MCF 10A (cell line): ENCODE results near the gene EXOC7. TPM values are rescaled to one million over a fixed set of nuclear protein-coding genes. Genes with fewer than 3 reads are reported as not detected.

Source experiments
- BruUV-seq: library from RNA; stranded (reverse); fragments of 400-500 nt; replicated peaks from 2 replicates; lab custom pipeline; 2021; lab: Mats Ljungman, UMichigan
- CTCF ChIA-PET: fragments of 300-600 bp; sonication (Branson Sonifier 250); formaldehyde crosslinking; extraction: SDS; loops from one replicate; lab custom pipeline; 2021; ENCODE audit warnings: antibody characterized with exemption, inconsistent platforms; lab: Yijun Ruan, JAX
- POLR2A ChIA-PET: fragments of 300-600, 350-650 bp; sonication (Branson Sonifier 250); formaldehyde crosslinking; extraction: SDS; loops from one replicate; lab custom pipeline; 2020; ENCODE audit warnings: antibody characterized with exemption, inconsistent platforms; lab: Yijun Ruan, JAX
- DNase-seq: peaks from one replicate; pipeline ENCODE4 v3.0.0-alpha.2; 2018; ENCODE audit not compliant: unreplicated experiment
- H3K27ac Mint-ChIP-seq: one replicate; pipeline ENCODE4 v1.8.0; 2022; ENCODE audit warnings: mild to moderate bottlenecking, low read depth, mixed read lengths; ENCODE audit not compliant: unreplicated experiment
- H3K27me3 Mint-ChIP-seq: one replicate; pipeline ENCODE4 v1.8.0; 2022; ENCODE audit warnings: mixed read lengths; ENCODE audit not compliant: insufficient read depth, unreplicated experiment
- H3K36me3 Mint-ChIP-seq: one replicate; pipeline ENCODE4 v1.8.0; 2022; ENCODE audit warnings: mild to moderate bottlenecking, moderate library complexity, mixed read lengths; ENCODE audit not compliant: insufficient read depth, unreplicated experiment
- H3K4me1 Mint-ChIP-seq: one replicate; pipeline ENCODE4 v1.8.0; 2022; ENCODE audit warnings: mixed read lengths; ENCODE audit not compliant: insufficient read depth, unreplicated experiment
- H3K4me3 Mint-ChIP-seq: one replicate; pipeline ENCODE4 v1.8.0; 2022; ENCODE audit warnings: mild to moderate bottlenecking, moderate library complexity, mixed read lengths; ENCODE audit not compliant: unreplicated experiment
- H3K9me3 Mint-ChIP-seq: one replicate; pipeline ENCODE4 v1.8.0; 2022; ENCODE audit warnings: mixed read lengths; ENCODE audit not compliant: unreplicated experiment
- intact Hi-C: fragments of 100-400 bp; cut with micrococcal nuclease; formaldehyde crosslinking; loops from 2 replicates; pipeline ENCODE4 v1.14.1; 2022
- total RNA-seq: library from RNA; stranded (reverse); gene quantifications from 2 replicates; pipeline ENCODE4 v1.2.3, GENCODE V29; 2022
- TF ChIP-seq, protein P1 (sequence below): fragments of 200-600 bp; IDR thresholded peaks from one replicate; pipeline ENCODE4 v1.8.0; 2022; ENCODE audit warnings: antibody characterized with exemption, mild to moderate bottlenecking; ENCODE audit not compliant: unreplicated experiment

Gene EXOC7
- total RNA-seq, 1 experiment from 2014 or later, result 80.8 TPM

- no peaks in the 10 kb centered on the region for H3K9me3 Mint-ChIP-seq
- BruUV-seq, result no TSS peak
- peaks cover 41% of the 10 kb centered on the region for H3K36me3 Mint-ChIP-seq
- H3K4me1 Mint-ChIP-seq, result no peaks in the 10 kb centered on the region
- ChIA-PET CTCF (no interaction called here), POLR2A (interaction anchor here (0.7 to 1.3 kb wide), 3 partner anchors 10 to 21 kb away, joined by 3 to 8 read pairs (median 3); no protein-coding TSS in a partner anchor)
- TF ChIP-seq, protein P1, sequence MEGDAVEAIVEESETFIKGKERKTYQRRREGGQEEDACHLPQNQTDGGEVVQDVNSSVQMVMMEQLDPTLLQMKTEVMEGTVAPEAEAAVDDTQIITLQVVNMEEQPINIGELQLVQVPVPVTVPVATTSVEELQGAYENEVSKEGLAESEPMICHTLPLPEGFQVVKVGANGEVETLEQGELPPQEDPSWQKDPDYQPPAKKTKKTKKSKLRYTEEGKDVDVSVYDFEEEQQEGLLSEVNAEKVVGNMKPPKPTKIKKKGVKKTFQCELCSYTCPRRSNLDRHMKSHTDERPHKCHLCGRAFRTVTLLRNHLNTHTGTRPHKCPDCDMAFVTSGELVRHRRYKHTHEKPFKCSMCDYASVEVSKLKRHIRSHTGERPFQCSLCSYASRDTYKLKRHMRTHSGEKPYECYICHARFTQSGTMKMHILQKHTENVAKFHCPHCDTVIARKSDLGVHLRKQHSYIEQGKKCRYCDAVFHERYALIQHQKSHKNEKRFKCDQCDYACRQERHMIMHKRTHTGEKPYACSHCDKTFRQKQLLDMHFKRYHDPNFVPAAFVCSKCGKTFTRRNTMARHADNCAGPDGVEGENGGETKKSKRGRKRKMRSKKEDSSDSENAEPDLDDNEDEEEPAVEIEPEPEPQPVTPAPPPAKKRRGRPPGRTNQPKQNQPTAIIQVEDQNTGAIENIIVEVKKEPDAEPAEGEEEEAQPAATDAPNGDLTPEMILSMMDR, result no peak
- H3K4me3 Mint-ChIP-seq, result no peak overlapping the region
- H3K27me3 Mint-ChIP-seq, result no peaks in the 10 kb centered on the region
- H3K27ac Mint-ChIP-seq, result no peak overlapping the region
- no peak for DNase-seq
- intact Hi-C loops, result no loop called here
These were observed 11.9 kb downstream of the EXOC7 start for GRCh38 chr17:76091526-76092286.

- H3K27me3 Mint-ChIP-seq, result no peaks in the 10 kb centered on the region
These were observed 13.0 kb downstream of the EXOC7 start for GRCh38 chr17:76090517-76091129.

DNA sequence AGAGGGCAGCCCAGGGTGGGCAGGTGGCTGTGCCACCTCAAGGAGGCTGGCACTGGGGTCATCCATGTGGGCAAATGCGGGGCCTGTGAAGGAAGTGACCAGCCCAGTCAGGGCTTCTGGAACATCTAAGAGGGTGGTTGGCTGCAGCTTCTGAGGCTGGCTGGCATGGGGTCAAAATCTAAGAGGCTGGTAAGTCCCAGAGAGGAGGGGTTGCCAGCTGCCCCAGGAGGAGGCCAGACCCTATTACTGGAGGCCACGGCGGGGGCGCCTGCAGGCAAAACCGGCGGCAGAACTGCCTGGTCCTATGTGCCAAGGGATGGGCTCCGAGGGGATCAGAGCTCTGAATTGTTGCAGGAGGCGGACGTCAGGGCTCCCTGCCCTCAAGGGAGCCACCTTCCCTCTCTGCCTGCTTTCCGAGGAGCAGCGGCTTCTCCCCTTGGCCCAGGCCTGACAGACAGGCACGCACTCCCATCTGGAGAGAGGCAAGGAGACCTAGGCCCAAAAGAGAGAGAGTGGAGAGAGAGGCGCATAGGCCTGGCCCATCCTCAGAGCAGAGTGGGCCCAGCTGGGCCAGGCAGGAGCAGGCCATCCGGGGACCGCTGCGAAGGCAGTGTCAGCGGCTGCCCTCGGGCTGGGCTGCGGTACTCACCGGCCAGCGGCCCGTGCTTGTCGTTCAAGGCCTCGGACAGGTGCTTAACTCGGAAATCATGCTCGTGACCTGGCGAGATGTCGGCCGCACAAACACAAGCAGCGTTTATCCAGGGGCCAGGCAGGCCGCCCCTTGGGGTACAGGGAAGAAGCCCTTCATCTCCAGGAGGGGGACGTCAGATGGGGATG lies 13.7 kb downstream of the EXOC7 start:
- H3K27ac Mint-ChIP-seq, result no peak overlapping the region
- peaks cover 39% of the 10 kb centered on the region for H3K36me3 Mint-ChIP-seq
- BruUV-seq, result no TSS peak
- CTCF ChIA-PET, result no interaction called here
- H3K4me3 Mint-ChIP-seq, result no peak overlapping the region
- no peaks in the 10 kb centered on the region for H3K27me3 Mint-ChIP-seq
- no peak for DNase-seq
- TF ChIP-seq, protein P1, result no peak
- no peaks in the 10 kb centered on the region for H3K4me1 Mint-ChIP-seq
- no peaks in the 10 kb centered on the region for H3K9me3 Mint-ChIP-seq
- intact Hi-C loops, result no loop called here
- POLR2A ChIA-PET, result interaction anchor here (0.8 kb wide), 1 partner anchor 11 kb away, joined by 3 read pairs; the partner anchor contains the start of gene ZACN

More at GRCh38 chr17:76090517-76091129, 13.0 kb downstream of the EXOC7 start:
- intact Hi-C loops, result no loop called here
- ChIA-PET POLR2A (interaction anchor here (0.7 kb wide), 1 partner anchor 9 kb away, joined by 3 read pairs; no protein-coding TSS in a partner anchor), CTCF (no interaction called here)
- H3K4me3 Mint-ChIP-seq, result no peak overlapping the region
- H3K9me3 Mint-ChIP-seq, result no peaks in the 10 kb centered on the region
- no TSS peak for BruUV-seq
- H3K4me1 Mint-ChIP-seq, result no peaks in the 10 kb centered on the region
- no peak for DNase-seq
- TF ChIP-seq, protein P1, result no peak
- peaks cover 34% of the 10 kb centered on the region for H3K36me3 Mint-ChIP-seq
- H3K27ac Mint-ChIP-seq, result no peak overlapping the region
